Activated CD4-positive, alpha-beta T cell treated with anti-CD3 and anti-CD28 coated beads, Interleukin-2, amount 50 U/mL, for 4 hours (primary cell): Measurements from ENCODE around the gene GLIPR2.

Experiments used
- DNase-seq, 2 experiments: peaks; one replicate each; pipeline ENCODE4 v3.0.0-alpha.2; 2020

The GLIPR2 gene

DNA sequence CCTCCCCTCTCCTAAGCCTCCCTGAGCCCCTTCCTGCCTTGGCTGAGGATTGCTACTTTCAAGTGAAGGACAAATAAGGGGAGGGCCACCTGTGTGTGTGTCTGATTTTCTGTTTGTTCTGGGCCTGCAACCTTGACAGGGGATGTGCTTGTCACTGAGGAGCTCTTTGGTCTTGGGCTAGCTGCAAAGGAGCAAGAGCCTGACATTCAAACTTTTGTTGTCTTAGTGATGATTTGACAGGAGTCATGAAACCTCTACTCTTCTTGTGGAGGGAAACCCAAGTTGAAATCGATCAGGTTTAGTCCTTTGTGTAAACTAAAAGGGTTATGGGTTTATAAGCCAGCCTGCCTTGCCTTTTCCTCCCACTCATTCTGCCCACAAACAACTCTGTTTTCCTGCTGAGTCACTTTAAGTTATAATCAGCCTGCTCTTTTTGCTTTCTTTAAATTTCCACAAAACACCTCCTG lies 71.0 kb downstream of the GLIPR2 start:
- DNase-seq = no peak

- no peak for DNase-seq
Measured at GRCh38 chr9:36208521-36209253, 72.2 kb downstream of the GLIPR2 start.

GRCh38 chr9:36210722-36211121 lies 74.2 kb downstream of the GLIPR2 start:
- DNase-seq = no peak

GRCh38 chr9:36211510-36211909 lies 75.0 kb downstream of the GLIPR2 start:
- DNase-seq = no peak

DNA sequence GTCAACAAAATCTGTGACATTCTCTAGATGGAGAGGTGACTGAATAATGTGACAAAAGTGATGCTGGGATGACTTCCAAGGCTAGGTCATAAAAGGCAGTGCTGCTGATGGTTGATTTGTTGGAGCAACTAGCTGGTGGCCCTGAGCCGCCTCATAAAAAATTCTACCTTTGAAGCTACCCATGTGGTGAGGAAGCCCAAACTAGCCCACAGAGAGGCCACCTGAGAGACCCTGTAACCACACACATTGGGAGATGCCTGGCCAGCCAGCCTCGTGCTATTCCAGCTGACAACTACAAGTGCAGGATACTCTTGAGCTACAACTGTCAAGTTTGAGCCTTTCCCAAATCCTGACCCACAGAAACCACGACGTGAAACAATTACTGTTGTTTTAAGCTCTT lies 76.9 kb downstream of the GLIPR2 start:
- no peak for DNase-seq
